Activated naive CD8-positive, alpha-beta T cell treated with anti-CD3 and anti-CD28 coated beads, Interleukin-2, amount 10 ng/mL, durations not matched to agents 7 days and 5 days (primary cell): ENCODE data around the gene TRA2A. TPM values are rescaled to one million over a fixed set of nuclear protein-coding genes. Genes with fewer than 3 reads are reported as not detected.

Source experiments
- ATAC-seq: fragments of 150-1000 bp; cut with Tn5 transposase; one replicate; pipeline ENCODE4 v1.10.0; 2021; ENCODE audit warnings: low read depth, moderate library complexity
- POLR2A ChIA-PET: fragments of 350-600 bp; sonication (Branson Sonifier 250); formaldehyde crosslinking; loops from one replicate; lab custom pipeline; 2021; ENCODE audit warnings: antibody characterized with exemption; lab: Charles Lee
- DNase-seq: peaks from one replicate; pipeline ENCODE4 v3.0.0; 2021
- H3K27ac Mint-ChIP-seq: one replicate; pipeline ENCODE4 v1.8.0; 2022; ENCODE audit warnings: mild to moderate bottlenecking, mixed read lengths
- H3K27me3 Mint-ChIP-seq: one replicate; pipeline ENCODE4 v1.8.0; 2022; ENCODE audit warnings: mild to moderate bottlenecking, moderate library complexity, mixed read lengths
- H3K36me3 Mint-ChIP-seq: one replicate; pipeline ENCODE4 v1.8.0; 2021; ENCODE audit warnings: mild to moderate bottlenecking, mixed read lengths
- H3K4me1 Mint-ChIP-seq: one replicate; pipeline ENCODE4 v1.8.0; 2021; ENCODE audit warnings: mixed read lengths
- H3K4me3 Mint-ChIP-seq: one replicate; pipeline ENCODE4 v1.8.0; 2022; ENCODE audit warnings: mild to moderate bottlenecking, moderate library complexity, mixed read lengths
- H3K9me3 Mint-ChIP-seq: one replicate; pipeline ENCODE4 v1.8.0; 2021; ENCODE audit warnings: mixed read lengths
- total RNA-seq, 2 experiments: library from RNA; stranded (reverse); gene quantifications; one replicate each; pipeline ENCODE4 v1.2.3, GENCODE V29; 2021

TRA2A gene
- 100 to 1,000 TPM; 119 to 130 TPM for total RNA-seq

DNA sequence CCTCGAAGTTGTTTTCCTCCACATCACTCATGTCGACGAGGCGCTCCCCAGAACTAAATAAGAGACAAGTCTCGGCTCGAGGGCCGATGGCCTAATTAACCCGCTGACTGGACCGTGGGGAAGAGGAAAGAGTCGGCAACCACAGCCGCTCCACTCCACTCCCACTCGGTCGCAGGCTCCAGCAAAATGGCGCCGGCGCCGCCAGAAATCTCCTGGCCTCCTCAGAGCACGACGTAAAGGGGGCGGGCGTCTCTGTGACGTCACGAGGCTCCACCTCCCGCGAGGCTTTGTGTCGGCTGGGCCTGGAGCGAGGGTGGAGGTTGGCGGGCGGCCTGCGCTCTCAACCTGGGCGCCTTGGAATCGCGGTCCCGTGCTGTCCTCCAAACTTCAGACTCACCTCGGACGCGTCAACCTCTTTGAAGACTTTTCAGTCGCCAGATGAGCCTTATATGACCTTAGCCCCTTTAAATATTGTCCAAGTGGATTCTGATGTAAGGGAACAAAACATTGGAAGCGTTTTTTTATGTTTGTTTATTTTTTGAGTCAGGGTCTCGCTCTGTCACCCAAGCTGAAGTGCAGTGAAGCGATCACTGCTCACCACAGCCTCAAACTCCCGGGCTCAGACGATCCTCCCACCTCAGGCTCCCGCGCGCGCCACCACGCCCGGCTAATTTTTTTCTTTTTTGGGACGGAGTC, at the start of gene TRA2A:
TRA2A (minus strand) TSS at position 188 of the 696 bp plus-strand sequence; CDS start at position 31, 157 bp downstream.
- Mint-ChIP-seq H3K27ac (peak within 1 kb of the TSS; percentile 99), H3K4me1 (peaks cover 32% of the 10 kb centered on the region), H3K9me3 (no peaks in the 10 kb centered on the region), H3K27me3 (no peaks in the 10 kb centered on the region), H3K36me3 (peaks cover 7% of the 10 kb centered on the region), H3K4me3 (peak within 1 kb of the TSS; percentile 95)
- peak; percentile 98 for DNase-seq
- peak; percentile 95 for ATAC-seq
- POLR2A ChIA-PET, result interaction anchor here (1.0 to 1.7 kb wide), 8 partner anchors 8 to 362 kb away, joined by 3 to 29 read pairs (median 4); partner anchors contain the start of gene NUP42

DNA sequence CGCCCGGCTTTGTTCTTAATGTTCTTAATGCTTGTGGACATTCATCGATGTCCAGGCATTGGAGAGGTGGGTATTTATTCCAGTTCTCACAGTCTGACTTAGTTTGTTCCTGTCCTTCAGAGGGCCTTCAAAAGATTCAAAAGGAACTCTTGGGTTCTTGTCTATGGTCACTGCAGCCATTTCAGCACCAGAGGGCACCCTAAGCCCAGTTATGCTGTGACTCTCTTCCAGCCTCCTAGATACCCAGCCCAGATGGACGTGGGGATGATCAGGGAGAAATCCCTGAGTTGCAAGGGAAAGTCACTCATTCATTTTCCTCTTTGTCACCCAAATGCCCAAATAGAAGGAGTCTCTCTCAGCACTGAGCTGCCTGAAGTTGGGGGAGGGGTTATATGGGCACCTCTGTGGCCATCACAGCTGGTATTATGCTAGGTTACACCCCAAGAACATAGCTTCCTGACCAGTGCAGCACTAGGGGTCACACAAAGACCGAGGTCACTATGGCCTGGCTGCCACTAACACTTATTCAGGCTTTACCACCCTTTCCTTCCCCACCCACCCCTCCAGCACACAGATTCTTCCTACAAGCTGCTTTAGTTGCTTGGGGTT, 38.9 kb upstream of the TRA2A start:
- Mint-ChIP-seq H3K27ac (no peak overlapping the region), H3K4me3 (no peak overlapping the region), H3K4me1 (no peaks in the 10 kb centered on the region), H3K9me3 (no peaks in the 10 kb centered on the region), H3K27me3 (peaks cover 15% of the 10 kb centered on the region), H3K36me3 (no peaks in the 10 kb centered on the region)
- ATAC-seq (peak; percentile 73), DNase-seq (peak; percentile 60)
- POLR2A ChIA-PET, result no interaction called here

DNA sequence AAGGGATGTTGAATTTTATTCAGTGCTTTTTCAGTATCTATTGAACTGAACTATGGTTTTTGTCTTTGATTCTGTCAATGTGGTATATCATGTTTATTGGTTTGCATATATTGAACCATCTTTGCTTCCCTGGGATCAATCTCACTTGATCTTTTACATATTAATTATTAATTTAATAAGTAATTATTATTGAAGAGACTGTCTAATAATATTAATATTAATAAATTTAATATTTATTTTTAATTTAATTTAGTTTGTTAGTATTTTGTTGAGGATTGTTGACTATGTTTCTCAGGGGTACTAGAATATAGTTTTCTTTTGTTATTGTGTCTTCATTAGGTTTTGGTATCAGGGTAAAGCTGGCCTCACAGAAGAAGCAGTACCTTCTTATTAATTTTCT, 26.5 kb upstream of the TRA2A start:
- no peak for ATAC-seq
- H3K9me3 Mint-ChIP-seq, result no peaks in the 10 kb centered on the region
- H3K27me3 Mint-ChIP-seq, result peaks cover 21% of the 10 kb centered on the region

DNA sequence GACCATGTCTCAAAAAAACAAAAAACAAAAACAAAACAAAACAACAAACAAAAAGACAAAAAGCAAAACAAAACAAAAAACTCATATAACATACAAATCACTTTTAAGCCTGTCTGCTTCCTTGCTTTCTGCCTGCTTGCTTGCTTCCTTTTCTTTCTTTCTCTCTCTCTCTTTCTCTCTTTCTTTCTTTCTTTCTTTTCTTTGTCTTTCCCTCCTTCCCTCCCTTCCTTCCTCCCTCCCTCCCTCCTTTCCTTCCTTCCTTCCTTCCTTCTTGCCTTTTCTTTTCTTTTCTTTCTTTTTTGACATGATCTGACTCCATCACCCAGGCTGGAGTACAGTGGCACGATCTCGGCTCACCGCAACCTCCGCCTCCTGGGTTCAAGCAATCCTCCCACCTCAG, 15.9 kb upstream of the TRA2A start:
- peaks cover 9% of the 10 kb centered on the region for H3K4me1 Mint-ChIP-seq
- ATAC-seq, result no peak
- H3K36me3 Mint-ChIP-seq, result no peaks in the 10 kb centered on the region
- no peaks in the 10 kb centered on the region for H3K27me3 Mint-ChIP-seq
- POLR2A ChIA-PET, result no interaction called here
- no peak for DNase-seq
- no peak overlapping the region for H3K27ac Mint-ChIP-seq
- no peaks in the 10 kb centered on the region for H3K9me3 Mint-ChIP-seq
- no peak overlapping the region for H3K4me3 Mint-ChIP-seq

More for the DNA sequence above, 26.5 kb upstream of the TRA2A start:
- Mint-ChIP-seq H3K4me1 (no peaks in the 10 kb centered on the region), H3K36me3 (no peaks in the 10 kb centered on the region), H3K4me3 (no peak overlapping the region), H3K27ac (no peak overlapping the region)
- no peak for DNase-seq
- POLR2A ChIA-PET, result no interaction called here

DNA sequence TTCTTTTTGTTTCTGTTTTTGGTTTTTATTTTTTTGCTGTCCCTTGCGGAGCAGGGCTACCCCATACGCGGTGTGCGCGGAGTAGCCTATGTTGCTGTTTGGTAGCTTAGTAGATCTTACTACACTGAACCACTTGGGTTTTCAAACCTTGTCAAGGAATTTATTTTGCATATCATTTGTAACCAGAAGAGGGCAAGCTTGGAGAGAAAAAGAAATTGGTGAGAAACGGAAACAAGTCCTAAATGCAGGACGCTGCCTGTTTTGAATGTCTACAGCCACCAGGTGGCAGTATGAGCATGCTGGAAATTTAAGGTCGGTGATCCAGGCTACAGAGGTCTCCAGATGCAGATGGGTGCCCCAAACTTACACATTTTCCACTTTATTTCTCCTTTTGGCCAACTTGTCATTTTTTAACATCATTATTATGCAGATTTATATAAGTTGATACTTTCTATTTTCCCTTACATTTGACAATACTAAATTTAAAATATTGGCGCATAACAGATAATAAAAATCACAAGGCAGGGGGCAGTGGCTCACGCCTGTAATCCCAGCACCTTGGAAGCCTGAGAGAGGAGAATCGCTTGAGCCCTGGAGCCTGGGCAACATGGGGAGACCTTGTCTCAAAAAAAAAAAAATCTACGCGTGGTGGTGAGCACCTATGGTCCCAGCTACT, 15.3 kb upstream of the TRA2A start:
- Mint-ChIP-seq H3K4me1 (peaks cover 9% of the 10 kb centered on the region), H3K9me3 (no peaks in the 10 kb centered on the region), H3K27ac (no peak overlapping the region), H3K4me3 (peak overlapping the region; percentile 35), H3K27me3 (no peaks in the 10 kb centered on the region), H3K36me3 (no peaks in the 10 kb centered on the region)
- peak; percentile 65 for DNase-seq
- ATAC-seq, result peak; percentile 79
- POLR2A ChIA-PET, result no interaction called here

DNA sequence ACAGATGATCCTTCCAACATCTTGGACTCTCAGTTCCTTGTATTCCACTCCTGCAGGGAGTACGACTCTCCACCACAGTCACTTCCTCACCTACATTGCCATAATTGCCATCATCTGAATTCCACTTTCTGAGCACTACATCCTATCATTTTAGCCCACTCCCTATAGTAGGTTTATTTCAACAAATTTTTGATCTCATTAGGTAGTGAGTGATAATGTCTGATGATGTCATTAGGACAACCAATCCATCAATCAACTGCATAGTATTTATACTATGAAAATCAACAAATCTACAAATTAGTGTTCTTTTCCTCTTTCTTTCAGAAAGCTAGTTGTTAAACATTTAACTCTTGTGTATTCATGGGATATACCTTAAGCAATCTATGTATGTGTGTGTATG, 13.7 kb upstream of the TRA2A start:
- Mint-ChIP-seq H3K27ac (peak overlapping the region; percentile 36), H3K9me3 (no peaks in the 10 kb centered on the region), H3K4me3 (no peak overlapping the region), H3K36me3 (no peaks in the 10 kb centered on the region), H3K27me3 (no peaks in the 10 kb centered on the region), H3K4me1 (peaks cover 9% of the 10 kb centered on the region)
- ATAC-seq (no peak), DNase-seq (no peak)
- POLR2A ChIA-PET, result no interaction called here

DNA sequence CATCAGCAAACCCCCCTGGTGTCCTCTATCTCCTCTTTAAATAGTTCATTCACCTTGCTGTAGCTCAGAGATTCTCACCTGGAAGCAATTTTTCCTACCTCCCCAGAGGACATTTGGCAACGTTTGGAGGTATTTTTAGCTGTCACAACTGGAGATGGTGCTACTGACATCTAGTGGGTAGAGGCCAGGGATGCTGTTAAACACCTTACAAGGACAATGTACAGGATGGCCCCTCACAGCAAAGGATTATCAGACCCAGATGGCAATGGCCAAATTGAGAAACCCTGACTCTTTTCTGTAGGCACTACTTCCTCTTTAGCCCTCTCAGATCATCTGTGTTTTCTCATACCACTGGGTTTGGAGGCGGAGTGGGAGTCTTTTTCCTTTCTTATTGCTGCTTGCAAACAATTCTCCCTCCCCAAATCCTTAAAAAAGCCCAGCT, 13.2 kb upstream of the TRA2A start:
- Mint-ChIP-seq H3K36me3 (peaks cover 2% of the 10 kb centered on the region), H3K4me1 (peaks cover 14% of the 10 kb centered on the region), H3K4me3 (no peak overlapping the region), H3K27me3 (no peaks in the 10 kb centered on the region), H3K9me3 (no peaks in the 10 kb centered on the region), H3K27ac (no peak overlapping the region)
- POLR2A ChIA-PET, result interaction anchor here (1.1 kb wide), 1 partner anchor 14 kb away, joined by 3 read pairs; no protein-coding TSS in a partner anchor
- DNase-seq (no peak), ATAC-seq (peak; percentile 60)

DNA sequence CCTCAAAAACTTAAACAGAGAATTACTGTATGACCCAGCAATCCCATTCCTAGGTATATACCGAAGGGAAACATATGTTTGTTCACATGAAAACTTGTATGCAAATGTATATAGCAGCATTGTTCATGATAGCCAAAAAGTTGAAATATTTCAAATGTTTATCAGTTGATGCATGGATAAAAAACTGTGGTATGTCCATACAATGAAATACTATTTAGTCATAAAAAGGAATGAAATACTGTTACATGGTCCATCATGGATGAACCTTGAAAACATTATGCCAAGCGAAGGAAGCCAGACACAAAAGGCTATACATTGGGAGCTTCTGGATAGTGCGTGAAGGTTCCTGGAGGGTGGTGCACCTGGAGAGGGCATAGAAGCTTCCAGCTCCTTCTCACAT, 11.0 kb upstream of the TRA2A start:
- no peaks in the 10 kb centered on the region for H3K9me3 Mint-ChIP-seq
- no peak overlapping the region for H3K4me3 Mint-ChIP-seq
- ATAC-seq (no peak), DNase-seq (no peak)
- peaks cover 2% of the 10 kb centered on the region for H3K36me3 Mint-ChIP-seq
- POLR2A ChIA-PET, result no interaction called here
- peaks cover 24% of the 10 kb centered on the region for H3K4me1 Mint-ChIP-seq
- no peaks in the 10 kb centered on the region for H3K27me3 Mint-ChIP-seq
- no peak overlapping the region for H3K27ac Mint-ChIP-seq

DNA sequence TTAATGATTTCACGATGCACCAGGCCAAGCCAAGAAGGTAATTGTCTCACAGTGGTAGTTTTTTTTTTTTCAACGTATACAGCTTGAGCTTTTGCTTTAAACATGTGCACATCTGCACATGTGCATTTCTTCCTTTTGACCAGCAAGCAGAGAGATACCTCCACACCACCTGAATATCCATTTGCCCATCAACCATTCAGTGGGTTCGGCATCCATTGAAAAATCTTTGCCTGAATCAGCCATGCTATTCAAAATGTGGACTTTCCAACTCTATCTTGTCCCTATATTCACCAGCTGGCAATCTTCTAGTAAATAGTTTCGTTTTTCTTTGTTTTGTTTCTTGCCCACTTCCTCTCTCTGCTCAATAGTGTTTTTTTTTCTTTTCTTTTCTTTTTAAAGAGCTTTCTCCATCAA, 7.7 kb upstream of the TRA2A start:
- POLR2A ChIA-PET, result interaction anchor here (0.8 to 2.5 kb wide), 9 partner anchors 9 to 1586 kb away, joined by 3 to 29 read pairs (median 5); partner anchors contain the start of genes CCDC126, CYCS, FAM221A and IGF2BP3
- ATAC-seq, result peak; percentile 77
- H3K27ac Mint-ChIP-seq, result peak overlapping the region; percentile 94
- H3K36me3 Mint-ChIP-seq, result peaks cover 2% of the 10 kb centered on the region
- H3K27me3 Mint-ChIP-seq, result no peaks in the 10 kb centered on the region
- H3K9me3 Mint-ChIP-seq, result no peaks in the 10 kb centered on the region
- H3K4me3 Mint-ChIP-seq, result peak overlapping the region; percentile 70
- peaks cover 17% of the 10 kb centered on the region for H3K4me1 Mint-ChIP-seq
- no peak for DNase-seq

DNA sequence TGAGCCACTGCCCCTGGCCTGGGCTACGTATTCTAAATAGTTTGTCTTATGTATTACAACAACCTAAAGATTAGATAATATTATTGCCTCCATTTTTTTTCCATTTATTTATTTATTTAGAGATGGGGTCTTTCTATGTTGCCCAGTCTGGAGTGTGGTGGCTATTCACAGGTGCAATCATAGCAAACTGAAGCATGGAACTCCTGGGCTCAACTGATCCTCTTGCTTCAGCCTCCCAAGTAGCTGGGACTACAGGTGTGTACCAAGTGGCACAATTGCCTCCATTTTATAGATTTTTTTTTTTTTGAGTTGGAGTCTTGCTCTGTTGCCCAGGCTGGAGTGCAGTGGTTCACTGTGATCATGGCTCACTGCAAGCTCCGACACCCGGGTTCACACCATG, 6.5 kb upstream of the TRA2A start:
- peaks cover 15% of the 10 kb centered on the region for H3K4me1 Mint-ChIP-seq
- no peaks in the 10 kb centered on the region for H3K9me3 Mint-ChIP-seq
- no peak overlapping the region for H3K27ac Mint-ChIP-seq
- H3K27me3 Mint-ChIP-seq, result no peaks in the 10 kb centered on the region
- H3K36me3 Mint-ChIP-seq, result peaks cover 2% of the 10 kb centered on the region
- POLR2A ChIA-PET, result interaction anchor here (1.8 to 2.3 kb wide), 2 partner anchors 47 to 59 kb away, joined by 11 read pairs; partner anchors contain the start of gene CCDC126
- no peak overlapping the region for H3K4me3 Mint-ChIP-seq
- DNase-seq, result no peak
- no peak for ATAC-seq

DNA sequence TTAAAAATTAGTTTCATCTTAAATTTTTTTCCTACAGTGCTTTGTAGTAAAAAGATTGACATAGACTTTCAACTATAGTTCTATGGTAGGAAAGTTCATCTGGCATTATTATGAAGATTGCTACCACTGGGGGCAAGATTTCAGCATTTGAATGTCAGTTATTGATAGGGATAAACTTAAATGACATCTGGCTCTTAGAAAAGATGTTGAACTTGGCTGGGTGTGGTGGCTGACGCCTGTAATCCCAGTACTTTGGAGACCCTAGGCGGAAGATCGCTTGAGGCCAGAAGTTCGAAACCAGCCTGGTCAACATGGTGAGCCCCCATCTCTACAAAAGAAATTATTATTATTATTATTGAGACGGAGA, 1.4 kb upstream of the TRA2A start:
- no peak for ATAC-seq
- POLR2A ChIA-PET, result interaction anchor here (0.9 kb wide), 1 partner anchor 10 kb away, joined by 3 read pairs; no protein-coding TSS in a partner anchor

DNA sequence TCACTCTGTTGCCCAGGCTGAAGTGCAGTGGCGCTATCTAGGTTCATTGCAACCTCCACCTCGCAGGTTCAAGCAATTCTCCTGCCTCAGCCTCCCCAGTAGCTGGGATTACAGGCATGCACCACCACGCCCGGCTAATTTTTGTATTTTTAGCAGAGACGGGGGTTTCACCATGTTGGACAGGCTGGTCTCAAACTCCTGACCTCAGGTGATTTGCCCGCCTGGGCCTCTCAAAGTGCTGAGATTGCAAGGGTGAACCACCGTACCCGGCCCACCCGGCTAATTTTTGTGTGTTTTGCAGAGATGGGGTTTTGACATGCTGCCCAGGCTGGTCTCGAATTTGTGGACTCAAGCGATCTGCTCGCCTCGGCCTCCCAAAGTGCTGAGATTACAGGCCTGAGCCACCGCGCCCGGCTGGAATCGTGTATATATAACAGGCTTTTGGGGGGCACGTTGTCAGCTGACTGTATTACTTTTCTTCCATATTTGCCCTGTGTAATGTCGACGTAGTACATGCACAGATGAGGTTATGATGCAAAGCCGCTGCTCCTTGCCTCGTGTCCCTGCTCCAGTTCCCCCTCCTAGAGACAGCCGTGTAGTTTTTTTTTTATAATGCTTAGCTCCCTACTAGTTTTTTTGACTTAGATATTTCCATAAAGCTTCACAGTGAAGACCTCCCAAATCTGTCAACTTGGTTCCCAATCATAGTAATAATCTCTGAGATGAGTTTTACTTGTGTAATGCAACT, 883 bp upstream of the TRA2A start:
- Mint-ChIP-seq H3K4me3 (peak overlapping the region; percentile 95), H3K9me3 (no peaks in the 10 kb centered on the region), H3K36me3 (peaks cover 7% of the 10 kb centered on the region), H3K27me3 (no peaks in the 10 kb centered on the region), H3K27ac (peak overlapping the region; percentile 99), H3K4me1 (peaks cover 26% of the 10 kb centered on the region)
- no peak for ATAC-seq
- no peak for DNase-seq
- POLR2A ChIA-PET, result interaction anchor here (0.9 to 1.1 kb wide), 2 partner anchors 10 to 361 kb away, joined by 3 read pairs; no protein-coding TSS in a partner anchor

More for the DNA sequence above, 1.4 kb upstream of the TRA2A start:
- Mint-ChIP-seq H3K4me1 (peaks cover 24% of the 10 kb centered on the region), H3K9me3 (no peaks in the 10 kb centered on the region), H3K27me3 (no peaks in the 10 kb centered on the region), H3K27ac (peak overlapping the region; percentile 81), H3K36me3 (peaks cover 7% of the 10 kb centered on the region), H3K4me3 (no peak overlapping the region)
- no peak for DNase-seq
